Heart left ventricle (tissue), 13 donors: ENCODE measurements around the gene PIN4.

Experiments
- POLR2A ChIP-seq, 2 donors: fragments of 450-650 bp; IDR thresholded peaks; one replicate each; pipeline ENCODE4 v1.6.1; 2017; ENCODE audit warnings: antibody characterized with exemption in 2 of 2, mild to moderate bottlenecking in 2 of 2, moderate library complexity in 2 of 2
- TF ChIP-seq, protein P1 (sequence below), 12 donors: fragments of 200-600 bp; sonication (generic) in 4 of 12; IDR thresholded peaks; one replicate each; pipeline versions ENCODE4 v1.5.0 to v1.8.0; 2018 to 2022; ENCODE audit warnings: antibody characterized with exemption in 12 of 12, mild to moderate bottlenecking in 5 of 12
- donor health status: ischemic (EF 13 %, LVEDD 7.1; RV severe dilation, severe dysfunction).
- donor health status: DM: no; HTN: yes; CAD: no.
- donor health status: DM: no; HTN: no; CAD: no.
- donor health status: ischemic (EF 25% LVEDD 6.9; RV normal size, moderate dysfunction).
- donor health status: ischemic (EF 25% LVEDD 5.7; RV mildly dilated, moderate dysfunction).
- donor health status: ischemic (EF 35%, LVEDD 5.7; RV mildly dilated, moderate dysfunction).
- donor health status: nonischemic (EF 11% LVEDD 7.7; RV severe dilation, severe dysfunction).
- donor health status: DM: yes; HTN: yes; CAD: no.
- donor health status: PGD.
- donor health status: ischemic (EF 29% LVEDD 5.4; RV normal size, mild dysfunction).
- donor health status: nonischemic (EF 23%, LVEDD 6.1; RV moderate dilation, normal function).

DNA sequence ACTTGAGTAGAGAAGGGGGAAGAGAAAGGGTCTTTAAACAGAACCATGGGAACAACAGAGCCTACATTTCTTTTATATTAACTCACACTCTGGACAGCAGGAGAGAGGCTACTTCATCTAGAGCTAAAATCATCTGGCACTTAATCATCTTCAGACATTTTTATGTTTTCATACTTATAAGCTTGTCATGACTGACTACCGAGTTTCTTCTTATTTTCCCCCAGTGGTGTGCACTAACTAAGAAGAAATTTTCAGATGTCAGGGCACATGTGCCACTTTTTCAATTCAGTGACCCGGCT, 38.0 kb upstream of the PIN4 start:
- TF ChIP-seq, protein P1, sequence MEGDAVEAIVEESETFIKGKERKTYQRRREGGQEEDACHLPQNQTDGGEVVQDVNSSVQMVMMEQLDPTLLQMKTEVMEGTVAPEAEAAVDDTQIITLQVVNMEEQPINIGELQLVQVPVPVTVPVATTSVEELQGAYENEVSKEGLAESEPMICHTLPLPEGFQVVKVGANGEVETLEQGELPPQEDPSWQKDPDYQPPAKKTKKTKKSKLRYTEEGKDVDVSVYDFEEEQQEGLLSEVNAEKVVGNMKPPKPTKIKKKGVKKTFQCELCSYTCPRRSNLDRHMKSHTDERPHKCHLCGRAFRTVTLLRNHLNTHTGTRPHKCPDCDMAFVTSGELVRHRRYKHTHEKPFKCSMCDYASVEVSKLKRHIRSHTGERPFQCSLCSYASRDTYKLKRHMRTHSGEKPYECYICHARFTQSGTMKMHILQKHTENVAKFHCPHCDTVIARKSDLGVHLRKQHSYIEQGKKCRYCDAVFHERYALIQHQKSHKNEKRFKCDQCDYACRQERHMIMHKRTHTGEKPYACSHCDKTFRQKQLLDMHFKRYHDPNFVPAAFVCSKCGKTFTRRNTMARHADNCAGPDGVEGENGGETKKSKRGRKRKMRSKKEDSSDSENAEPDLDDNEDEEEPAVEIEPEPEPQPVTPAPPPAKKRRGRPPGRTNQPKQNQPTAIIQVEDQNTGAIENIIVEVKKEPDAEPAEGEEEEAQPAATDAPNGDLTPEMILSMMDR (IDR thresholded peaks at IDR 0.05) = no peak
- TF ChIP-seq POLR2A (IDR thresholded peaks at IDR 0.05) = no peak
